Skin epidermis (tissue), 12 donors: ENCODE measurements around the gene CMPK1.
A peak's percentile ranks its signal among the peaks of the same experiment; 100 is the strongest.
"Not testable (repeated sequence)": the region's sequence is repeated elsewhere in the genome, so short reads cannot be mapped to it uniquely, and the experiment has no call there.

ENCODE experiments used
- H3K27ac ChIP-seq, 21 experiments: fragments of 200-600 bp; sonication (generic) in 11 of 21; one replicate each; pipeline ENCODE4 v1.5.0; 2020; ENCODE audit warnings: mild to moderate bottlenecking in 3 of 21, inconsistent platforms in 2 of 21, moderate library complexity in 2 of 21
- H3K4me3 ChIP-seq, 7 experiments: fragments of 200-600 bp; sonication (generic) in 2 of 7; one replicate each; pipeline ENCODE4 v1.5.0; 2020; ENCODE audit warnings: inconsistent platforms in 2 of 7, mild to moderate bottlenecking in 2 of 7, moderate library complexity in 1 of 7

The CMPK1 gene

GRCh38 chr1:47334765-47335435, 1.3 kb downstream of the CMPK1 start:
- peak overlapping the region; percentile 63 to 90 (median 85) for H3K4me3 ChIP-seq
- peak overlapping the region; percentile 54 to 99 (median 98) for H3K27ac ChIP-seq

GRCh38 chr1:47337350-47337749, 3.8 kb downstream of the CMPK1 start:
- no peak overlapping the region for H3K27ac ChIP-seq
- H3K4me3 ChIP-seq: no peak overlapping the region

- Histone ChIP-seq H3K4me3 (no peak overlapping the region), H3K27ac (peak overlapping the region in 4 of 21 experiments; percentile 33 to 59 (median 46))
Observed at GRCh38 chr1:47338249-47339077, 4.9 kb downstream of the CMPK1 start.

- Histone ChIP-seq H3K4me3 (no peak overlapping the region), H3K27ac (no peak overlapping the region)
Observed at GRCh38 chr1:47340227-47340626, 6.6 kb downstream of the CMPK1 start.

- not testable (repeated sequence) for H3K27ac ChIP-seq, H3K4me3 ChIP-seq
Observed at GRCh38 chr1:47346979-47347378, 13.4 kb downstream of the CMPK1 start.

GRCh38 chr1:47347735-47348134, 14.1 kb downstream of the CMPK1 start:
- H3K27ac ChIP-seq: no peak overlapping the region
- H3K4me3 ChIP-seq: no peak overlapping the region

GRCh38 chr1:47348246-47348645, 14.7 kb downstream of the CMPK1 start:
- Histone ChIP-seq H3K4me3 (no peak overlapping the region), H3K27ac (no peak overlapping the region)

GRCh38 chr1:47351305-47351704, 17.7 kb downstream of the CMPK1 start:
- H3K27ac ChIP-seq: no peak overlapping the region
- H3K4me3 ChIP-seq: no peak overlapping the region

- no peak overlapping the region for H3K4me3 ChIP-seq
- no peak overlapping the region for H3K27ac ChIP-seq
Observed at GRCh38 chr1:47361380-47361779, 27.8 kb downstream of the CMPK1 start.

- H3K27ac ChIP-seq: no peak overlapping the region
- no peak overlapping the region for H3K4me3 ChIP-seq
Observed at GRCh38 chr1:47362828-47363227, 29.2 kb downstream of the CMPK1 start.

GRCh38 chr1:47367651-47368050, 34.1 kb downstream of the CMPK1 start:
- H3K4me3 ChIP-seq: no peak overlapping the region
- no peak overlapping the region for H3K27ac ChIP-seq

GRCh38 chr1:47371016-47371517, 37.5 kb downstream of the CMPK1 start:
- H3K4me3 ChIP-seq: no peak overlapping the region

GRCh38 chr1:47374501-47374900, 40.9 kb downstream of the CMPK1 start:
- H3K4me3 ChIP-seq: no peak overlapping the region

More at GRCh38 chr1:47371016-47371517, 37.5 kb downstream of the CMPK1 start:
- H3K27ac ChIP-seq: no peak overlapping the region

GRCh38 chr1:47378147-47378546, 44.6 kb downstream of the CMPK1 start:
- Histone ChIP-seq H3K27ac (no peak overlapping the region), H3K4me3 (no peak overlapping the region)

More at GRCh38 chr1:47374501-47374900, 40.9 kb downstream of the CMPK1 start:
- H3K27ac ChIP-seq: no peak overlapping the region

- no peak overlapping the region for H3K27ac ChIP-seq
- no peak overlapping the region for H3K4me3 ChIP-seq
Observed at GRCh38 chr1:47380699-47381098, 47.1 kb downstream of the CMPK1 start.

- no peak overlapping the region for H3K4me3 ChIP-seq
- H3K27ac ChIP-seq: no peak overlapping the region
Observed at GRCh38 chr1:47382399-47382983, 48.9 kb downstream of the CMPK1 start.

GRCh38 chr1:47384083-47384482, 50.5 kb downstream of the CMPK1 start:
- H3K4me3 ChIP-seq: no peak overlapping the region
- H3K27ac ChIP-seq: no peak overlapping the region

GRCh38 chr1:47385020-47385419, 51.4 kb downstream of the CMPK1 start:
- Histone ChIP-seq H3K4me3 (no peak overlapping the region), H3K27ac (no peak overlapping the region)

GRCh38 chr1:47386268-47386667, 52.7 kb downstream of the CMPK1 start:
- no peak overlapping the region for H3K4me3 ChIP-seq
- no peak overlapping the region for H3K27ac ChIP-seq

- no peak overlapping the region for H3K27ac ChIP-seq
- H3K4me3 ChIP-seq: no peak overlapping the region
Observed at GRCh38 chr1:47388030-47388890, 54.7 kb downstream of the CMPK1 start.
